CD4-positive, alpha-beta T cell treated with Interleukin-17A for 4 hours (primary cell): ENCODE data around the gene PCYT1A.
A peak's percentile ranks its signal among the peaks of the same experiment; 100 is the strongest.

Experiments used
- DNase-seq: peaks from one replicate; pipeline ENCODE4 v3.0.0-alpha.2; 2020; ENCODE audit warnings: mixed read lengths

The PCYT1A gene

GRCh38 chr3:196235452-196236122 lies 51.9 kb downstream of the PCYT1A start:
- no peak for DNase-seq

- DNase-seq: no peak
These were observed 54.7 kb downstream of the PCYT1A start for GRCh38 chr3:196232882-196233251.

DNA sequence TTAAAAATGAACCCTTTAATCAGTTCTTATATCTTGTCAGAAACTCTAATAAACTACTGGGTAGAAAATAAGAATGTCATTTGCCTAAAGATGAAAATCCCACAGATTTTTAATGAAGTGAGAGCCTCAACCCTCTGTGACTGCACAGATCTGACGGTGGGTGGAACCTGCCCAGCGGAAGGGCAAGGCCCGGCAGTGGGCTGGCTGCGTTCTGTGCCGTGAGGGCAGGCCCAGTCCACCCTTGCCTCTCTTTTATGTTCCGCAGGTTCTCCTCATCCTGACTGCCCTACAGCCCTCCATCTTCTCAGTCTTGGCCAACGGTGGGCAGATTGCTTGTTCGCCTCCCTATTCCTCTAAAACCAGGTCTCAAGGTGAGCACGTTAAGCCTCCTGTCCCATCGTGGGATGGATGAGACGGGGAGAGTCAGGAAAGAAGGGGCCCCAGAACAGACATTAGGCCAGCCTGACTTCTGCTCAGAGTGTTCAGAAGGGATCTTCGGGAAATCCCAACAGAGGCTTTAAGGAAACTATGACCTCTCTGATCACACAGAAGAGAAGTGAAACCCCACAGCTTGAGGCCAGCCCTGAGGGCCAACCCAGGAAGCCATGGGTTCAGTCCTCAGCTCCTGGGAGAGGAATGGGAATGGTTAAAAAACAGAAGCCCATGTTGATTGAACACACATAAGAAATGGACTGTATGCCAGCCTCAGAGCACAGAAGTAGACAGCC lies 55.2 kb downstream of the PCYT1A start:
- no peak for DNase-seq

DNA sequence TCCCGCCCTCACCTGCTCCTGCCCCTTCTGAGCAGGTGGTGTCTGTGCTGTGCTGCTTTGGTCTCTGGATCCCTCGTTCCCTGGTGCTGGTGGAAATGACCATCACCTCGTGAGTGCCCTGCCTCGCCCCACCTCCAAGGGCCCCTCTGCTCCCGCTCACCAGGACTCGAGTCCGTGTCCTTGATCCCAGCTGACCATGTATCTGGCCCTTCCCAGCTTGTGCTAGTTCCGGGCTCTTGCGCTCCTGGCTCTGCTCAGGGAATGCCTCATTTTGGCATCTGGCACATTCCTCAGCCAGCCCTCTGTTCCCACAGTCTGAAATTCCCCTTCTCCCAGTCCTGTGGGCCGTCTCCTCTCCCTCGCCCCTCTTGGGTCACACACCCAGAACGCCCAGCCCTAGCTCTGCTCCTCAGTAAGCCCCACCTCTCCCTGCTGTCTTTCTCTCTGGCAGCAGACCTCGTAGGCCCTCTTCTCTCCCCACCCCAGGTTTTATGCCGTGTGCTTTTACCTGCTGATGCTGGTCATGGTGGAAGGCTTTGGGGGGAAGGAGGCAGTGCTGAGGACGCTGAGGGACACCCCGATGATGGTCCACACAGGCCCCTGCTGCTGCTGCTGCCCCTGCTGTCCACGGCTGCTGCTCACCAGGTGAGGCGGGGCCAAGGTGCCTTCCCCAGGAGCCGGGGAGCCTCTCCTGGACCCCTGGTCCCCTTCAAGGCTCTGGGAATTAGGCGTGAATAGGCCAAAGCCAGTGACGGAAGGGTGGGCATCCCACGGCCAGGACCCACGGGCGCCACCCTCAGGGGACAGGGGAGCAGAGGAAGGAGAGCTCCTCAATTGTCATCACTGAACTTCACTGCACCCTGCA lies 59.7 kb downstream of the PCYT1A start:
- DNase-seq: no peak

DNA sequence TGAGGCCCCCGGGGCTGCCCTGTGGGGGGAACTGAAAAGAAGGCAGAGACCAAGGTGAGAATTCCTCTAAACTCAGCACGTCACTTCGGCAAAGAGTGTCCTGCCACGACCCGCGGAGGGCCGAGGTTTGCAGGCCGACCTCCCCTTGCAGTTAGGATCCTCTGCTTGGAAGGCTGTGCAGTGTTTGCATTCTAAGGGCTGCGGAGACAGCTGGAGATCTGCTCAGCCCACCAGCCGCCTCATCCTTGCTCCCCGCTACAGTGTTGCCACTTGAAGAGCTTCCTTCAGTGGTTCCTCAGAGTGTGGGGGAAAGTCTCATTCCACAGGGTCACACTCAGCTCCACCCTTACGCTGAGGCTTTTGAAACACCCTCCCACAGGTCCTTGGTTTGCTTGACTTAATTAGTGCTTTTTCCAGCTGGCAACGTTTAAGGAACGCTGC lies 60.4 kb downstream of the PCYT1A start:
- DNase-seq: no peak

- DNase-seq: no peak
These were observed 61.7 kb downstream of the PCYT1A start for GRCh38 chr3:196225763-196226364.

- DNase-seq: no peak
These were observed 62.4 kb downstream of the PCYT1A start for GRCh38 chr3:196225086-196225485.

DNA sequence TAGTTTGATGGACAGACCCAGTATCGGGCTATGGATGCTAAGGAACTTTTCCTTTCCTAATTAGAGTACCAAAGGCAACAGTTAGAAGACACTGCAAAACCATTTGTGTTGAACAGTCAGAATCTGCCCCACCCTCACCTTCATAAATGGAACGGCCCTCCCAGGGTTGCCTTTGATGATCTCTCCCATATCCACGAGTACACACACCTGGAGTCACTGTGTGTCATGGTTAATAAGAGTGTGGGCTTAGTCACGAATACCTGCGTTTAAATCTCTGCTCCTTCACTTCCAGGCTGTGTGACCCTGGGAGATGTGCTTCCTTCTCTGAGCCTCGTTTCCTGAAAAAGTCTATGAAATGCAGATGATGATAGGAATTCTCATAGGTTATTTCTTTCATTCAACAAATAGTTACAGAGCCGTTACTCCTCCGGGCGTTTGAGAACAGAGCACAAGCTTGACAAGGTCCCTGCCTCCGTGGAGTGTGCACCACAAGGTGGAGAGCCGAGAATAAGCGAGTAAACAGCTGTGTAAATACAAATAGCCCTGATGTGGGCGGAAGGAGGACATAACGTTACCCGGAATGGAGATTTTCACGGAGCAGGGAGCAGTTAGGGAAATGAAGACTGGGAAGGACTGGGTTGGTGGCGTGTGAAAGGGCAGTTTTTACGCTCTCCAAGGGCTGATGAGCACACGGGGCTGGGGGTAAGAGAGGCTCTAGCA lies 64.5 kb downstream of the PCYT1A start:
- no peak for DNase-seq

- no peak for DNase-seq
These were observed 66.5 kb downstream of the PCYT1A start for GRCh38 chr3:196220991-196221390.

DNA sequence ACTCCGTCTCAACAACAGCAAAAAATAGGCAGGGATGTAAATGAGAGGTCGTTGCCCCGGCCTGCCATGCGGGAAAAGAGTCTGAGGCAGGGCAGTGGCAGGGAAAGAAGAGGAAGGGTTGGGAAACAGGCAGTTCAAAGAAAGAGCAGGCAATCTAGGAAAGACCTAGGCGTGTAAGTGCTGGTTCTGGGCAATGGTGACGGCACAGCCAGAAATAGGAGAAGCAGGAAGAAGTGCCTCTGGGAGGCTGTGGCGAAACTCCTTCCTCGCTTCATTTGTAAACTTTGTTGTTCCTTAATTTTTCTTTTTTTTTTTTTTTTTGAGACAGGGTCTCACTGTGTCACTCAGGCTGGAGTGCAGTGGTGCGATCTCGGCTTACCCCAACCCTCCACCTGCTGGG lies 66.9 kb downstream of the PCYT1A start:
- no peak for DNase-seq

DNA sequence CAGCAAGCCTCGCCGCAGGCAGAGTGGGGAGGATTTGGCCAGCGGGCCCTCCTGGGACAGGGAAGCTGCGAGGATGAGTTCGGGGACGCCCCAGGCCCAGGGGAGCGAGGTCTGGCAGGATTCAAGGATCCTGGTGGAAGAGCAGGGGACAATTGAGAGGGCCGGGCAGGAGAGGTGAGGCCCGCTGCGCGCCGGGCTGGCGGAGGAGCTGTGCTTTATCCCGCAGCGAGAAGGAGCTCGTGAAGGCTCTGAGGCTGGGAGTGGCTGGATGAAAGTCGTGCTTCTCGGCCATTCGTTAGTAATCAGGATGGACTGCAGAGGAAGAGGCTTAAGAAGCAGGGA lies 67.6 kb downstream of the PCYT1A start:
- no peak for DNase-seq

DNA sequence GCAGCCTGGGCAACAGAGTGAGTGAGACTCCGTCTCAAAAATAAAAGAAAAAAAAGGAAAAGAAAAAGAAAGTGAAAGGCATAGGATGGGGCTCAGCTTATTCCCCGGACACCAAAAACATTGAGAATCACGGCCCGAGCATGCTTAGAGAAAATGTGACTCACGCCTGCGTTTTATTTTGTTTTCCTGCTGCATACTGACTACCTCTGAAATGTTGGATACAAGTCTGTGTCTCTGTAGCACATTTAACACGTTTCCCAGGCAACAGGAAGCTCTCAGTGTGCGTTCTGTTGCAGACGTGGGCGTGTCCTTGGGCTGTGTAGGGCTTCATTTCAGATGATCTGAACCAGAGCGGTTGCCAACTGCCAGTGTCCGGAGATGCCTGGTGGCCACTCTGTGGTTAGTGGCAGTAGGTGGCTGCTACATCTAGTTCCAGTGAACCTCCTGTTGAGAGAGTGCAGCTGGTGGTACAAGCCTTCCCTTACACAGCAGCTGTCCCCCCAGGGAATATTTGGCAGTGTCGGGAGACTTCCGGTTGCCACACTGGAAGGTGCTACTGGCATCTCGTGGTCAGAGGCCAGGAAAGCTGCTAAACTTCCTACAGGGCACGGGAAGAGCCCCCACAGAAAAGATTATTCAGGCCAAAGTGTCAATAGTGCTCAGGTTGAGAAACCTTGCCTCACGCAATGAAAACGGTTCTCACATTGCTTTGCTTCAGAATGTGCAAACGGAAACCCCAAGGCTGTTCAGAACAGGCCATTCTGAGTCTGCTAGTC lies 68.1 kb downstream of the PCYT1A start:
- DNase-seq: peak; percentile 79

GRCh38 chr3:196218155-196218712 lies 69.3 kb downstream of the PCYT1A start:
- DNase-seq: no peak

- DNase-seq: no peak
These were observed 70.0 kb downstream of the PCYT1A start for GRCh38 chr3:196217307-196218154.

DNA sequence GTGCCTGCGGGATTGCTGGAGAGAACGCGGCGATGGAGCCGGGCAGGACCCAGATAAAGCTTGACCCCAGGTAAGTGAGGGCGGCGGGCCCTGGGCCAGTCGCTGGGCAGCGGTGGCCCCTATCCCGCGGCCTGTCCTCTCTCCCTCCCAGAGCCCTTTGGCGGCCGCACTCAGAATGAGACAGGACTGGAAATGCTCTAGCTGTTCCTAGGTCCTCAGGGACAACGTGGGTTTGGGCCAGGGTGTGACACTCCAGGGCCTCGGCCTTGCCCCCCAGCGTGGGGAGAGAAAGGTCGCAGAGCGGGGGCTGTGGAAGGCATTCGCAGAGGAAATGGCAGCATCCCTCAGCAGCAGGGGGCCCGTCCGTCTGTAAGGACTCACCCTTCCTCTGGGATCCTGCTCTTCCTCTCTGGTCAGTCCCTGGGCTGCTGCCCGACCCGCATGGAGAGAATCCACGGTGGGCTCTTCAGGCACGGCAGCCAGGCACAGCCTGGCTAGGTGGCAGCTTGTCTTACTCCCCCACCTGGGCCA lies 70.8 kb downstream of the PCYT1A start:
- no peak for DNase-seq

DNA sequence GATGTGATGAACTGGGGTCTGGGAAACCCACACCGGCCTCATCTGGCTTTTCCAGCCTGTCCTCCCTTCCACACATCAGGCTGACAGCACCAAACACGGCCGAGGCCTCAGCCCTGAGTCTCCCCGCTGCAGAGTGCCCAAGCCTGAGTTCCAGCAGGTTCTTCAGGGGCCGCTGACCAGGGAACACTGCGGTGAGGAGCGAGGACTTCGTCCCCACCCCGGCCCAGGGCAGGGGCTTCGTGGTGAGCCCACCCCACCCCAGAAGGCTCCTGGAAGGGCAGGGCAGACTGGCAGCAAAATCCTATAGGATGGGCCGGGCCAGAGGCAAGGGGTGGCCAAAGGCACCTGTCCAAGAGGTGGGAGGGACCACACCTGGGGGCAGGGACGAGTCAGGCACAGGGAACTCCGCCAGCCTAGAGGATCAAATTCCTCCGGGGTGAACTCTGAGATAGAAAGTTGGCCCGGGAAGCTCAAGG lies 71.4 kb downstream of the PCYT1A start, which contains the start of gene SLC51A:
Gene SLC51A (plus strand): TSS at position 446 of the 476 bp plus-strand sequence. CDS start 179 bp downstream, outside the sequence.
- no peak for DNase-seq

DNA sequence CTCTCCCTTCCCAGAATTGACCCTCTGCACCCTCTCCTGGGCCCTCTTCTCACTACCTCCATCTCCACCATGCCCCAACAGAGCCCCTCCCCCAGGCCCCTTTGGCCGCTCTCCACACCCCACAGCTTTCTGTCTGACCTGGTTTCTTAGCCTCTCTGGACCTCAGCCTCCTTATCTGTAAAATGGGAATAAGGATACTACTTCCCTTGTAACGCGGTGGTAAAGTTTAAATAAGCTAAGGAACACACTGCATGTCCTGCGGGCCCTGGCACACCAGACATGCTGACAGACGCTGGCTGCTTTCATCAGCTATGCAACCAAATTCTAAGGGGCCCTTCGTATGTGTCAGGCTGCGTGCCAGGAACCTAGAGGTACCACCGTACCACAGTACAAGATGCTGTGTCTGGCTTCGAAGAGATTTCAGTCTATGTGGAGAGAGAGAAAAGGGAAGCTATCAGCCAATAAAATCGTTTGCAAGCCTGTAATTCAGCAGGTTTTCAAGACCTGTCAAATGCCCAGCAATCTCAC lies 72.0 kb downstream of the PCYT1A start:
- DNase-seq: no peak

DNA sequence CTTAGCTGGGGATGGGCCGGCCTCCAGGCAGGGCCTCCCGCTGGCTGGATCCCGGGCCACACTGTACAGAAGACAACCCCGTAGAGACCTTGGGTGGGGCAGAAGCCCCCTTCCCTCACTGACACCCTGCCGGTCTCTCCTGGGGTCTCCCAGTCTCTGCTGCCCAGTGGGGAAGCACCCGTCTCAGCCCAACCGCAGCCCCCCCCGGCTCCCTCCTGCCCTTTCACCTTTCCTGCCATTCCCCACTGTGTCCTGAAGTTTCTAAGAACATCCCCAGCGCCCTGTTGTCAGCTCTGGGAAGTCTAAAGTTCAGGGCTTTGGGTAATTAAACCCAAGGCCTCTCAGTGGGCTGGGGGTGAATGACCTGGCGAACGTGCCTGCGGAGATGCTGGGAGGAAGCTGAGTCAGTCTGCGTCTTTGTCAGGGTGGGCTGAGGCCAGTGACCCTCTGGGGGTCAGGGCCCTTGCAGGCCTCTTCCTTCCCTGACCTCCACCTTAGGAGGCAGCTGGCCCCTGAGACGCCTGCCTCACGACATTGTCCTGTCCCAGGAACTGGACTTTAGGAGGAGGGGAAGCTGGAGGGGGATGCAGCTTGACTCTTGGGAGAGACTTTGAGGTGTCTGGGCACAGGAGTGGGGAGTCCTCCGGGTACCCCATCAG lies 72.6 kb downstream of the PCYT1A start:
- no peak for DNase-seq
